Measurements from ENCODE around the gene C1QL3.

Gene C1QL3

GRCh38 chr10:16509996-16510395 lies 11.7 kb downstream of the C1QL3 start:
- in situ Hi-C loops (cut with MboI; ENCODE audit: low pct_unique_long_range_greater_than_20kb, low sequenced_read_pairs, unreplicated experiment) = no loop called here
- DNase-seq (ENCODE audit: low spot score) = no peak
- TF ChIP-seq CTCF (IDR thresholded peaks at IDR 0.05; ENCODE audit: extremely low read depth, insufficient read depth, missing control alignments) = no peak

GRCh38 chr10:16505161-16505560 lies 16.5 kb downstream of the C1QL3 start:
- DNase-seq (ENCODE audit: low spot score) = no peak

GRCh38 chr10:16497911-16498310 lies 23.8 kb downstream of the C1QL3 start:
- TF ChIP-seq CTCF (IDR thresholded peaks at IDR 0.05; ENCODE audit: extremely low read depth, insufficient read depth, missing control alignments) = no peak
- no peak for DNase-seq (ENCODE audit: low spot score)
- in situ Hi-C loops (cut with MboI; ENCODE audit: low pct_unique_long_range_greater_than_20kb, low sequenced_read_pairs, unreplicated experiment) = no loop called here

More at GRCh38 chr10:16505161-16505560, 16.5 kb downstream of the C1QL3 start:
- TF ChIP-seq CTCF (IDR thresholded peaks at IDR 0.05; ENCODE audit: extremely low read depth, insufficient read depth, missing control alignments) = no peak
- in situ Hi-C loops (cut with MboI; ENCODE audit: low pct_unique_long_range_greater_than_20kb, low sequenced_read_pairs, unreplicated experiment) = no loop called here

- in situ Hi-C loops (cut with MboI; ENCODE audit: low pct_unique_long_range_greater_than_20kb, low sequenced_read_pairs, unreplicated experiment) = no loop called here
Measured at GRCh38 chr10:16493884-16494536, 27.7 kb downstream of the C1QL3 start.

GRCh38 chr10:16491933-16492332 lies 29.7 kb downstream of the C1QL3 start:
- TF ChIP-seq CTCF (IDR thresholded peaks at IDR 0.05; ENCODE audit: extremely low read depth, insufficient read depth, missing control alignments) = no peak
- in situ Hi-C loops (cut with MboI; ENCODE audit: low pct_unique_long_range_greater_than_20kb, low sequenced_read_pairs, unreplicated experiment) = no loop called here
- no peak for DNase-seq (ENCODE audit: low spot score)

More at GRCh38 chr10:16493884-16494536, 27.7 kb downstream of the C1QL3 start:
- no peak for DNase-seq (ENCODE audit: low spot score)
- TF ChIP-seq CTCF (IDR thresholded peaks at IDR 0.05; ENCODE audit: extremely low read depth, insufficient read depth, missing control alignments) = no peak

- TF ChIP-seq CTCF (IDR thresholded peaks at IDR 0.05; ENCODE audit: extremely low read depth, insufficient read depth, missing control alignments) = no peak
Measured at GRCh38 chr10:16490511-16490910, 31.2 kb downstream of the C1QL3 start.

More at GRCh38 chr10:16490511-16490910, 31.2 kb downstream of the C1QL3 start:
- in situ Hi-C loops (cut with MboI; ENCODE audit: low pct_unique_long_range_greater_than_20kb, low sequenced_read_pairs, unreplicated experiment) = no loop called here
- no peak for DNase-seq (ENCODE audit: low spot score)

All from GM13977 (cell line).